Upper lobe of right lung (tissue), 1 donor: ENCODE measurements around the gene SLC25A21. TPM values are rescaled to one million over a fixed set of nuclear protein-coding genes. Genes with fewer than 3 reads are reported as not detected.
A peak's percentile ranks its signal among the peaks of the same experiment; 100 is the strongest.
"Not testable (repeated sequence)": the region's sequence is repeated elsewhere in the genome, so short reads cannot be mapped to it uniquely, and the experiment has no call there.

Source experiments
- ATAC-seq: fragments of 200-7000 bp; cut with Tn5 transposase; one replicate; pipeline ENCODE4 v1.9.1; 2020; ENCODE audit warnings: mild to moderate bottlenecking, moderate library complexity
- DNase-seq: peaks from one replicate; pipeline ENCODE4 v3.0.0-alpha.2; 2020
- H3K27ac ChIP-seq: fragments of 200-600 bp; one replicate; pipeline ENCODE4 v1.8.0; 2022
- H3K27me3 ChIP-seq: fragments of 200-600 bp; one replicate; pipeline ENCODE4 v1.8.0; 2022; ENCODE audit warnings: mild to moderate bottlenecking
- H3K36me3 ChIP-seq: fragments of 200-600 bp; one replicate; pipeline ENCODE4 v1.8.0; 2022
- H3K4me1 ChIP-seq: fragments of 200-600 bp; one replicate; pipeline ENCODE4 v1.8.0; 2022
- H3K4me3 ChIP-seq: fragments of 200-600 bp; one replicate; pipeline ENCODE4 v1.8.0; 2022; ENCODE audit warnings: mild to moderate bottlenecking
- H3K9me3 ChIP-seq: fragments of 200-600 bp; one replicate; pipeline ENCODE4 v1.8.0; 2022
- intact Hi-C: fragments of 100-400 bp; cut with DNase I; formaldehyde crosslinking; loops from one replicate; pipeline ENCODE4 v1.11.0; 2022
- total RNA-seq: library from RNA; stranded (reverse); fragmentation: NEBNext Ultra II Directional; extraction: Animal tissue kit (Norgen Biotek cat#: 25700); gene quantifications from one replicate; pipeline ENCODE4 v1.2.1, GENCODE V29; 2021
- TF ChIP-seq, protein P1 (sequence below): fragments of 200-600 bp; IDR thresholded peaks from one replicate; pipeline ENCODE4 v1.8.0; 2022; ENCODE audit warnings: antibody characterized with exemption
- donor health status: DM: no; HTN: yes; CAD: no; lungs with severe emphysema.

The SLC25A21 gene
- total RNA-seq, 1 donor from 2014 or later = 0.35 TPM

DNA sequence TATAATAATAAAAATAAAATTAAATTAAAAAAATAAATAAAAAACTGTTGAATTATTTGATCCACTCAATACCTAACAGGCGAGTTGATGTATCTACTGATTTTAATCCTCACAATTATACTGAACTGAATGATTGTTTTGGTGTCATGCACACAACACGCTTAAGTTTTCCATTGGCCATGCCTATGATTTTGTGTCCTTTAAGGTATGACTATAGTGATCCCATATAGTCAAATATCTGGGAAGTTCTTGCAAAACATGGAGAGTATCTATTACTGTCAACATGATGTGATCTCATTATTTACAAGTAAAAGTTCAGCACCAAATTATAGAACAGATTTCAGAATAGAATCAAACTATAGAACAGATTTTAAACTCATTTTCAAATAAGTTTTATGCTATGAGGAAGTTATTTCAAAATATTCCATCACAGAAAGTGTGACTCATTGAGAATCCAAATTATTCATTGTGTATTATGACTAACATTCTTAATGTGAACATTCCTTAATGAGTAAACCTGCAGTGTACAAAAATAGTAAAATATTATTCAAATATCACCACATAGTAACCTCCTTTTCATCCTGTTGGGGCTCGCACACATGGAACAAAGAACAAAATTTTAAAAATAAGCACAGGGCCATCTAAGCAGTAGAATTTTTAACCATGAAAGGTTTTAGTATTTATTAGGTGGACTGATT lies 190.4 kb downstream of the SLC25A21 start:
- H3K4me3 ChIP-seq = no peak overlapping the region
- H3K4me1 ChIP-seq = no peaks in the 10 kb centered on the region
- no peaks in the 10 kb centered on the region for H3K36me3 ChIP-seq
- no peak for DNase-seq
- intact Hi-C loops = no loop called here
- no peak overlapping the region for H3K27ac ChIP-seq
- TF ChIP-seq, protein P1, sequence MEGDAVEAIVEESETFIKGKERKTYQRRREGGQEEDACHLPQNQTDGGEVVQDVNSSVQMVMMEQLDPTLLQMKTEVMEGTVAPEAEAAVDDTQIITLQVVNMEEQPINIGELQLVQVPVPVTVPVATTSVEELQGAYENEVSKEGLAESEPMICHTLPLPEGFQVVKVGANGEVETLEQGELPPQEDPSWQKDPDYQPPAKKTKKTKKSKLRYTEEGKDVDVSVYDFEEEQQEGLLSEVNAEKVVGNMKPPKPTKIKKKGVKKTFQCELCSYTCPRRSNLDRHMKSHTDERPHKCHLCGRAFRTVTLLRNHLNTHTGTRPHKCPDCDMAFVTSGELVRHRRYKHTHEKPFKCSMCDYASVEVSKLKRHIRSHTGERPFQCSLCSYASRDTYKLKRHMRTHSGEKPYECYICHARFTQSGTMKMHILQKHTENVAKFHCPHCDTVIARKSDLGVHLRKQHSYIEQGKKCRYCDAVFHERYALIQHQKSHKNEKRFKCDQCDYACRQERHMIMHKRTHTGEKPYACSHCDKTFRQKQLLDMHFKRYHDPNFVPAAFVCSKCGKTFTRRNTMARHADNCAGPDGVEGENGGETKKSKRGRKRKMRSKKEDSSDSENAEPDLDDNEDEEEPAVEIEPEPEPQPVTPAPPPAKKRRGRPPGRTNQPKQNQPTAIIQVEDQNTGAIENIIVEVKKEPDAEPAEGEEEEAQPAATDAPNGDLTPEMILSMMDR = no peak
- ATAC-seq = no peak
- no peaks in the 10 kb centered on the region for H3K27me3 ChIP-seq
- H3K9me3 ChIP-seq = no peaks in the 10 kb centered on the region

DNA sequence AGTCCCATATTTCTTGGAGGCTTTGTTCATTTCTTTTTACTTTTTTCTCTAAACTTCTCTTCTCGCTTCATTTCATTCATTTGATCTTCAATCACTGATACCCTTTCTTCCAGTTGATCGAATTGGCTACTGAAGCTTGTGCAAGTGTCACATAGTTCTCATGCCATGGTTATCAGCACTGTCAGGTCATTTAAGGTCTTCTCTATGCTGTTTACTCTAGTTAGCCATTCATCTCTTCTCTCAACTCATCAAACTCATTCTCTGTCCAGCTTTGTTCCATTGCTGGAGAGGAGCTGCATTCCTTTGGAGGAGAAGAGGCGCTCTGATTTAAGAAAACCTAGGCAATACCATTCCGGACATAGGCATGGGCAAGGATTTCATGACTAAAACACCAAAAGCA lies 192.0 kb downstream of the SLC25A21 start:
- H3K27ac ChIP-seq, H3K27me3 ChIP-seq, ATAC-seq, intact Hi-C loops, H3K4me3 ChIP-seq, H3K36me3 ChIP-seq, H3K4me1 ChIP-seq, DNase-seq, H3K9me3 ChIP-seq: not testable (repeated sequence)

DNA sequence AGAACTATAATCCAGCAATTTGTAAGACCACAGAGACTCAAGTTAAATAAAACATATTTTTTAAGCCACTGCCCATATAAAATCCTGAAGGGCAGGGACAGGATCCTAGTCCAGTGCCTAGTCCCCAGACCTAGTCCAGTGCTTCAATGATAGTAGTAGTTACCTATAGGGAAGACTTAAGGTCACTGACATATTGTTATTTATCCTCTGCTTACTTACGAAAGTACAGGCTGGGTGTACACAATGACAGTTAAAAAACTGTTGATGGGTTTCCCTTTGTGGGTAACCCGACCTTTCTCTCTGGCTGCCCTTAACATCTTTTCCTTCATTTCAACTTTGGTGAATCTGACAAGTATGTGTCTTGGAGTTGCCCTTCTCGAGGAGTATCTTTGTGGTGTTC lies 192.5 kb downstream of the SLC25A21 start:
- no peak overlapping the region for H3K27ac ChIP-seq
- no peaks in the 10 kb centered on the region for H3K27me3 ChIP-seq
- H3K4me3 ChIP-seq = no peak overlapping the region
- H3K9me3 ChIP-seq = no peaks in the 10 kb centered on the region
- H3K36me3 ChIP-seq = no peaks in the 10 kb centered on the region
- H3K4me1 ChIP-seq = no peaks in the 10 kb centered on the region
- DNase-seq (no peak), ATAC-seq (no peak)
- TF ChIP-seq, protein P1 = no peak
- intact Hi-C loops = no loop called here

DNA sequence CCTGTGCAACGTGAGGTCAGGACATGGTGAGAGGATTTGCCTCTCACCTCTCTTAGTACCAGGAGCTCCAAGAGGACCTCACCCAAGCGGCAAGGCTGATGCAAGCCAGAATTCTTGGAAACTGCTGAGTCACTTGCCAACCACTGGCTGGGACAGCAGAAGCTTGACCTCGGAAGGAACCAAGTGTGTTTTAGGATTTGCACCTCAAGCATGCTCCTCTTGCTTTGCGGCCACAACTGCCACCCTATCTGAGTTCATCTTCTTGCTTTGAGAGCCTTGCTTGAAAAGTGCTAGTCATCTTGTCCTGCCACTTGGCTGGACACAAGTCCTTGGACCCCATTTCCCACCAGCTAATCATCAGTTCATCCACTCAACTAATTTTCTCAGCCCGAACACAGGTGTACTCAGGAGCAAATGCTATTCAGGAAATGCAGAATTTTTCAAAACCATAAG lies 195.8 kb downstream of the SLC25A21 start:
- no peak overlapping the region for H3K4me3 ChIP-seq
- no peaks in the 10 kb centered on the region for H3K27me3 ChIP-seq
- H3K4me1 ChIP-seq = no peaks in the 10 kb centered on the region
- ATAC-seq (peak; percentile 45), DNase-seq (no peak)
- H3K9me3 ChIP-seq = no peaks in the 10 kb centered on the region
- TF ChIP-seq, protein P1 = no peak
- intact Hi-C loops = no loop called here
- H3K36me3 ChIP-seq = no peaks in the 10 kb centered on the region
- no peak overlapping the region for H3K27ac ChIP-seq

DNA sequence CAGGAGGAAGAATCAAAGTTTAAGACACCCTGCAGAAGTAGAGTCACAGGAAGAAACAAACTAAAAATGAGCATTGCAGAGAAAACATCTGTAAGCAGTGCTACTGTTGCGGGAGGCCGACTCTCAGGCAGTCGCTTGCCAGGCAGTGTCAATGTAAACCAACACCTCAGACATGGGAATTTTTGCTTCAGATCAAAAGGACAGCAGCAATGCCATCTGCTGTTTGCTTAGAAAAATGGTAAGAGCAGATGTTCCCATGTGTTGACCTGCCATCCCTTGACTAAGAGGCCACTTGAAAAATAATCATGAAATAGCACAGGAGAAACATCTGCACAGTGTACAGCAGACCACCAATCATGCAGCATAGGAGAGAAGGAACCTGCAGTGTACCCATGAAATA lies 196.6 kb downstream of the SLC25A21 start:
- no peaks in the 10 kb centered on the region for H3K27me3 ChIP-seq
- H3K27ac ChIP-seq = no peak overlapping the region
- no peaks in the 10 kb centered on the region for H3K4me1 ChIP-seq
- ATAC-seq (no peak), DNase-seq (no peak)
- intact Hi-C loops = no loop called here
- no peaks in the 10 kb centered on the region for H3K9me3 ChIP-seq
- no peaks in the 10 kb centered on the region for H3K36me3 ChIP-seq
- H3K4me3 ChIP-seq = no peak overlapping the region
- TF ChIP-seq, protein P1 = no peak

DNA sequence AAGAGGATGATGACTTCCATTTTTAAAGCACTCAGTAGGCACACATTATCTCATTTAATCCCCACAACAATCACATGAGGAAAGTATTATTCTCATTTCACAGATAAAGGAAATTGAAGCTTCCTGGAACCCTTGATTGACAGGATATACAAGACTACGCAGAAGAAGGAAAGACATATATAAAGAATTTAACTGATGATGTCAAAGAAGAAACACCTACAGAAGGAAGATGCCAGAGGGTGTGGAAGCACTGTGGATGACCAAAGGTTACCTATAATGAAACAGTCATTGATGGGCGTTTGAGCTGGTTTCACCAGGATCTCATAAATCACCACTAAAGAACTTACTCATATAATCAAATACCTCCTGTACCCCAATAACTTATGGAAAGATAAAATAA lies 197.4 kb downstream of the SLC25A21 start:
- Histone ChIP-seq H3K4me1 (no peaks in the 10 kb centered on the region), H3K27ac (no peak overlapping the region), H3K4me3 (no peak overlapping the region), H3K36me3 (no peaks in the 10 kb centered on the region), H3K9me3 (no peaks in the 10 kb centered on the region), H3K27me3 (no peaks in the 10 kb centered on the region)
- ATAC-seq = no peak
- TF ChIP-seq, protein P1 = no peak
- DNase-seq = no peak
- intact Hi-C loops = no loop called here
